SK-N-SH (cell line): ENCODE measurements around the gene SMIM29.

ENCODE experiments used
- CTCF ChIP-seq: fragments of 200-600 bp; sonication (generic); IDR thresholded peaks from 2 replicates; pipeline ENCODE4 v1.6.1; 2017; ENCODE audit warnings: antibody characterized with exemption, mild to moderate bottlenecking, moderate library complexity
- EP300 ChIP-seq, 2 experiments: IDR thresholded peaks; 2 replicates each; pipeline versions ENCODE4 v1.4.0 to v1.6.1; 2012; ENCODE audit warnings: borderline replicate concordance in 1 of 2, low read depth in 1 of 2, low read length in 1 of 2
- GATA2 ChIP-seq: sonication (generic); formaldehyde crosslinking; IDR thresholded peaks from 2 replicates; pipeline ENCODE4 v1.5.0; 2020; ENCODE audit warnings: mild to moderate bottlenecking, missing genetic modification reagents
- MAX ChIP-seq: IDR thresholded peaks from 2 replicates; pipeline ENCODE4 v1.4.0; 2012; ENCODE audit warnings: low read depth
- POLR2AphosphoS5 ChIP-seq: IDR thresholded peaks from 2 replicates; pipeline ENCODE4 v1.6.1; 2012; ENCODE audit warnings: low read depth, low read length
- REST ChIP-seq: IDR thresholded peaks from 2 replicates; pipeline ENCODE4 v1.6.1; 2012; ENCODE audit warnings: mild to moderate bottlenecking, low read depth, low read length, moderate library complexity
- TAF1 ChIP-seq: IDR thresholded peaks from 2 replicates; pipeline ENCODE4 v1.6.1; 2012; ENCODE audit warnings: low read depth, mild to moderate bottlenecking, low read length, moderate library complexity, borderline replicate concordance
- TEAD4 ChIP-seq: IDR thresholded peaks from 2 replicates; pipeline ENCODE4 v1.4.0; 2012; ENCODE audit warnings: mild to moderate bottlenecking, borderline replicate concordance; ENCODE audit not compliant: insufficient read depth
- TF ChIP-seq, protein P1 (sequence below): IDR thresholded peaks from 2 replicates; pipeline ENCODE4 v1.4.0; 2012; ENCODE audit warnings: low read depth, borderline replicate concordance

GRCh38 chr6:34259529-34260069 lies 10.8 kb upstream of the SMIM29 start:
- TF ChIP-seq CTCF (no peak), GATA2 (CRISPR knock-in tag) (no peak), TEAD4 (no peak), TAF1 (no peak), POLR2AphosphoS5 (no peak), EP300 (IDR thresholded peaks at IDR 0.05; ENCODE audit: borderline replicate concordance in 1 of 2, low read depth in 1 of 2, low read length in 1 of 2) (no peak), REST (no peak), MAX (no peak)
- TF ChIP-seq, protein P1, sequence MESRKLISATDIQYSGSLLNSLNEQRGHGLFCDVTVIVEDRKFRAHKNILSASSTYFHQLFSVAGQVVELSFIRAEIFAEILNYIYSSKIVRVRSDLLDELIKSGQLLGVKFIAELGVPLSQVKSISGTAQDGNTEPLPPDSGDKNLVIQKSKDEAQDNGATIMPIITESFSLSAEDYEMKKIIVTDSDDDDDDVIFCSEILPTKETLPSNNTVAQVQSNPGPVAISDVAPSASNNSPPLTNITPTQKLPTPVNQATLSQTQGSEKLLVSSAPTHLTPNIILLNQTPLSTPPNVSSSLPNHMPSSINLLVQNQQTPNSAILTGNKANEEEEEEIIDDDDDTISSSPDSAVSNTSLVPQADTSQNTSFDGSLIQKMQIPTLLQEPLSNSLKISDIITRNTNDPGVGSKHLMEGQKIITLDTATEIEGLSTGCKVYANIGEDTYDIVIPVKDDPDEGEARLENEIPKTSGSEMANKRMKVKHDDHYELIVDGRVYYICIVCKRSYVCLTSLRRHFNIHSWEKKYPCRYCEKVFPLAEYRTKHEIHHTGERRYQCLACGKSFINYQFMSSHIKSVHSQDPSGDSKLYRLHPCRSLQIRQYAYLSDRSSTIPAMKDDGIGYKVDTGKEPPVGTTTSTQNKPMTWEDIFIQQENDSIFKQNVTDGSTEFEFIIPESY = no peak
